Astrocyte of the spinal cord (primary cell): Measurements from ENCODE around the gene CD164L2.
A peak's percentile ranks its signal among the peaks of the same experiment; 100 is the strongest.

Source experiments
- DNase-seq: peaks from one replicate; pipeline ENCODE4 v3.0.0; 2011; ENCODE audit warnings: low read depth, low spot score
- H3K4me3 ChIP-seq: 2 replicates; pipeline ENCODE4 v1.5.1; 2011; ENCODE audit warnings: low read depth, mild to moderate bottlenecking, low read length, moderate library complexity
- in situ Hi-C: cut with HindIII; loops from 2 replicates; pipeline ENCODE4 v1.10.0; 2017; ENCODE audit warnings: low sequenced_read_pairs
- TF ChIP-seq, protein P1 (sequence below): IDR thresholded peaks from 2 replicates; pipeline ENCODE4 v1.5.1; 2012; ENCODE audit warnings: low read depth, mild to moderate bottlenecking, low read length, inconsistent platforms

CD164L2 gene

DNA sequence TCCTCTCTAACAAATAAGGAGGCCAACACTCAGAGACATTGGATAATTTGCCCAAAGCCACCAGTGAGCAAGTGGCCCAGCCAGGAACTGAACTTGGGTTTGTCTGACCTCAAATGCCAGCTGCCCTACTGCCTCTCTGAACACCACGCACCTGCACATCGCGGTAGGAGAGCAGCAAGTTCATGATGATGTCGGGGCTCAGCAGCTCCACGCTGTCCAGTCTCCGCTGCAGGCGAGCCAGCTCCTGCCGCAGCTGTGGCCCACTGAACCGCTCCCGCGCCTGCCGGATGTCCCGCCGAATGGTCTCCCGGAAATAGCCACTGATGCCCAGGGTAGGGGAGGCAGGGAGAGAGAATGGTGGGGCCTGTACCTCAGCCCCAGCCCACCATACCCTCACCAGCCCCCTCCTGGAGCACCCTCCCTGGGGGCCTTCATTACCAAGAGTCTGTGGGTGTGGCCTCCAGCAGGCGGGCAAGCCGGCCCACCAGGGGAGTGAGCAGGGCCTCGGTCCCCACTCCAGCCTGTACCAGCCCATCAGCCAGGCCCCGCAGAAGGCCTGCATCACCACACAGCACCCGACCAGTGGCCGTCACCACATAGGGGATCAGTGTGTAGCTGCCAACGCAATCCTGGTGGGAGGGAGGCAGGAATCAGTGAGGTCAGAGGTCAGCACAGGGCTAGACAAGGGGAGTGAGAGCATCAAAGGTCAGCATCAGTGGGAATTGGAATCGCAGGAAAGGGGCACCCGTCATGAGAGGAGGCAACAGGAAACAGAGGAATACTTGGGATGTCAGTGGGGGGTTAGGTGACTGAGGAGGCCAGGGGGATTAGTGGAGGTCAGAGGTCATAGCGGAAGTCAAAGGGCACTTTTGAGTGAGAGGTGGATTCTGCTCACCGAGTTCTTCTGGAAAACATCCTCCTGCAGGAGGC, 19.1 kb downstream of the CD164L2 start:
- H3K4me3 ChIP-seq, result no peak overlapping the region
- in situ Hi-C loops, result no loop called here
- no peak for DNase-seq
- TF ChIP-seq, protein P1, sequence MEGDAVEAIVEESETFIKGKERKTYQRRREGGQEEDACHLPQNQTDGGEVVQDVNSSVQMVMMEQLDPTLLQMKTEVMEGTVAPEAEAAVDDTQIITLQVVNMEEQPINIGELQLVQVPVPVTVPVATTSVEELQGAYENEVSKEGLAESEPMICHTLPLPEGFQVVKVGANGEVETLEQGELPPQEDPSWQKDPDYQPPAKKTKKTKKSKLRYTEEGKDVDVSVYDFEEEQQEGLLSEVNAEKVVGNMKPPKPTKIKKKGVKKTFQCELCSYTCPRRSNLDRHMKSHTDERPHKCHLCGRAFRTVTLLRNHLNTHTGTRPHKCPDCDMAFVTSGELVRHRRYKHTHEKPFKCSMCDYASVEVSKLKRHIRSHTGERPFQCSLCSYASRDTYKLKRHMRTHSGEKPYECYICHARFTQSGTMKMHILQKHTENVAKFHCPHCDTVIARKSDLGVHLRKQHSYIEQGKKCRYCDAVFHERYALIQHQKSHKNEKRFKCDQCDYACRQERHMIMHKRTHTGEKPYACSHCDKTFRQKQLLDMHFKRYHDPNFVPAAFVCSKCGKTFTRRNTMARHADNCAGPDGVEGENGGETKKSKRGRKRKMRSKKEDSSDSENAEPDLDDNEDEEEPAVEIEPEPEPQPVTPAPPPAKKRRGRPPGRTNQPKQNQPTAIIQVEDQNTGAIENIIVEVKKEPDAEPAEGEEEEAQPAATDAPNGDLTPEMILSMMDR, result no peak

DNA sequence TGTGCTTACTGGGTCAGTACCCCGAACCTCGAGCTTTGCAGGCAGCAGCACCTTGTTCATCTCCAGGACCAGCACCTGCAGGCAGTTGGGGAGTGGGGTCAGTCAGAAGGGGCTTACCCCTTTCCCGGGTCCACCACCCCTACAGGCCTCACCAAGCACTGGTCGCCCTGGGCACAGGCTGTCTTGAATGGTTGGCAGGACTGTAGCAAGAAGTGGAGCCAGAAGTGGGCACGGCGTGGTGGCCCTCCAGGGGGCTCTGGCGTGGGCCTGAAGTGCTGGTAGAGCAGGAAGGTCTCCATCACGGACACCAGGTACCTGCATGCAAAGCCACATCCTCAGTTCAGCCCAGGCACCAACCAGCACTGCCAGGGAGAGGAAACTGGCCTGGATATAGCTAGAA, 21.6 kb downstream of the CD164L2 start:
- TF ChIP-seq, protein P1, result no peak
- DNase-seq, result no peak
- no peak overlapping the region for H3K4me3 ChIP-seq
- in situ Hi-C loops, result no loop called here

DNA sequence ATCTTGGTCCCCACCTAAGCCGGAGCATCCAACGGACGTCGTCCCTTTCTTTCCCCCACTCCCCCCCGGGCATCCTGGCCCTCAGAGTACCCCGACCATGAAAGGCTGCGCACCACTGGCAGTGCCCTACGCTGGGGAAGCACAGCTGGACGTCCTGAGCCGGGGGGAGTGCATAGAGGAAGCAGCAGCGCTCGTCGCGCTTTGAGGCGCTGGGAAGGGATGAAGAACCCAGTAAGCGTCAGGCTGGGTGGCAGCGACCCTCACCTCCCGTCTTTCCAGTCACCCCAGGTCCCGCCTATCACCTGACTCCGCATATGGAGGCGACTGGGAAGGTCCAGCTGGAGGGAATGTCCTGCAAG, 22.1 kb downstream of the CD164L2 start:
- no peak for DNase-seq
- TF ChIP-seq, protein P1, result no peak
- in situ Hi-C loops, result no loop called here
- no peak overlapping the region for H3K4me3 ChIP-seq

DNA sequence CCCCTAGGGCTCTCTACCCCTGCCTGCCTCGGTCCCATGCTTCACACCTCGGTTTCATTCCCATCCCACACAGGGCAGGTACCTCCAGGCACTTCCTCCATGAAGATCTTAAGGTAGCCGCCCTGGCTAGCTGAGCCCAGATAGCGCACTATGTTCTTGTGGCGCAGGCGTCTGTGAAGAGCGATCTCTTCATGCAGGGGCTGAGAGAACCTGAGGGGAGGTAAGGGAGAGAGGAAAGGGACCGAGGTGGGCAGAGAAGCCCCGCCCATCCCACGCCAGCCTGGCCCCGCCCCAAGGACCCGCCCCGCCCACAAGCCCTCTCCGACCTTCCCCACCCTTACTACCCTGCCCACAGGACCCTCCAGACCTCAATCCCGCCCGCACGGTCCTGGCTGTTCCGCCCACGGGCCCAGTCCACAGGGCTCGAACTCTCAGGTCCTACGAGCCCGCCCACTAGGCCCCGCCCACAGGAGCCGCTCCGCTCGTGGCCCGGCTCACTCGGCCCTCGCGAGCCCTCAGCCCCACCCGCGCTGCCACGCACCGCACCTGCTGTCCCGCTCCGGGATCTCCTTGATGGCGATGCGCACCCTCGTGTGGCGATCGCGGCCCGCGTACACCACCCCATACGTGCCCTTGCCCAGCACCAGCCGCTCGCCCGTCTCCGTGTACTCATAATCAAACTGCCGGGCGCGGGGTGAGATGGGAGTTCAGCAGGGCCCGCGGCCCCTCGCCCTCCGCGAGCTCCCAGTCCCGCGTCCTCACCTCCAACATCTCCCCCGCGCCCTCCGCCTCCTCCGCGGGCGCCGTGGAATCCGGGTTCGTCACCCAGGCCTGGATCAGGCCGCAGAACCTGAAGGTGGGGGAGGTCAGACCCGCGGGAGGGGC, 22.7 kb downstream of the CD164L2 start:
- DNase-seq, result no peak
- peak overlapping the region; percentile 18 for H3K4me3 ChIP-seq
- TF ChIP-seq, protein P1, result no peak
- in situ Hi-C loops, result no loop called here

DNA sequence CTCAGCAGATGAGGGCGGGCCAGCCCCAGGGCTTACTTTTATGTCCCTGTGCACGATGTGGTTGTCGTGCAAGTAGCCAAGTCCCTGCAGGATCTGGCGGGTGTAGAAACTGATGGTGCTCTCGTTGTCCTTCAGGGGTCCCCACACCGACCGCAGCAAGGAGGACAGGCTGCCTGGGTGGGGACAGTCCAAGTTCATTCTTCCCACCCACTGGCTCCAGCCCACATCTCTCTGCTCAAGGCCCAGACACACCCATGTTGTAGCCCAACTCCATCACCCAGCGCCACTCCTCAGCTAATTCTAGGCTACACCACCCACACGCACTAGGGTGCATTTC, 23.3 kb downstream of the CD164L2 start:
- no peak for DNase-seq
- TF ChIP-seq, protein P1, result no peak
- in situ Hi-C loops, result no loop called here
- no peak overlapping the region for H3K4me3 ChIP-seq

DNA sequence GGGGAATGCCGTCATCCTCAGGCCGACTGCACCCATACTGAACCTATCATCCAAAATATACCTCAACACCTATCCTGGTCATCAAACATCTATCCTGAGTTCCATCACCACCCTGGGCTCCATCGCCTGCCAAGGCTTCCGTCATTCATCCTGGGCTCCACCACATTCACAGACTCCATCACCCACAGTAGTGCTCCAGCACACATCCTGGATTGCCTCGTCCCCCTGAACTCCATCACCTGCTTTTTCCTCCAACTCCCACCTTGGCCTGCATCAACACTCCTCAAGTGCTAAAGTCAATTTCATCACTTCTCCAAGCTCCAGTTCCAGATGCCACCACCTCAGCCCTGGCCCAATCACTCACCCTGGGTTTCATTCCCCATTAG, 24.2 kb downstream of the CD164L2 start:
- TF ChIP-seq, protein P1, result no peak
- in situ Hi-C loops, result no loop called here
- no peak overlapping the region for H3K4me3 ChIP-seq
- no peak for DNase-seq
